Measurements from ENCODE around the gene CACHD1. TPM values are rescaled to one million over a fixed set of nuclear protein-coding genes. Genes with fewer than 3 reads are reported as not detected.
"Not testable (repeated sequence)": the region's sequence is repeated elsewhere in the genome, so short reads cannot be mapped to it uniquely, and the experiment has no call there.

The CACHD1 gene
- total RNA-seq, 1 donor from 2014 or later: 24.1 TPM

DNA sequence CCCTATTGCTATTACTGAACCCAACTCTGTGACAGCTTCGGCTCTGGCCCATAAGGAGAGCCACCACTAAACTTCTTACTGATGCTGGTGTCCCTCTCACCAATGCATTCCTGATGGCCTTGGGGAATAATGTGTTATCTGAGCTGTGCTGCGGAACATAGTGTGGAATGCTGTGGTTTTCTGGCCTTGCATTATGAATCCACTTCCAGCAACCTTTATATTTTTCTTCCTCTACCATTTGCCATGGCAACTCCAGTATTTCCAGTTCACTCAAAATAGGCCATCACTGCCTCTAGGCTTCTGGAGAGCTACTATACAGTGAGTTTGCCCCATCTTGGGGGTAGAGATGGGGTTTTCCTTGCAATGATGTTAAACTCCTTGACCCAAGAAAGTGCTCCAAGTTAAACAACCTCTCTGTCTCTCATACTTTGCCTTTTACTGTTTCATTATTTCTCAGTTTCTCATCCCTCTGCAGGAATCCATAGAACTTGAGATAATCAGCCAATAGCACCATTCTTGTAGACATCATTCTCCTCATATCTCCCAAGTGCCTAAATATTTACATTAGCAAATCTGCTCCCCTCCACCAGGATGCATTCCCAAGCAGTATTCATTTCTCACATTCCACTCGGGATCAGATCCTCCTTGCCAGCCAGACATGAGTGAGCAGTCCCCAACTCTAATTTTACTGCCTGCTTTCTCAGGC, 263.8 kb downstream of the CACHD1 start:
- DNase-seq (ENCODE audit: low spot score in 2 of 2, unreplicated experiment in 2 of 2): no peak
- Mint-ChIP-seq H3K9me3 (no peaks in the 10 kb centered on the region), H3K27ac (no peak overlapping the region), H3K36me3 (no peaks in the 10 kb centered on the region), H3K27me3 (ENCODE audit: low read depth) (no peaks in the 10 kb centered on the region), H3K4me3 (no peak overlapping the region), H3K4me1 (no peaks in the 10 kb centered on the region)
- TF ChIP-seq, protein P1, sequence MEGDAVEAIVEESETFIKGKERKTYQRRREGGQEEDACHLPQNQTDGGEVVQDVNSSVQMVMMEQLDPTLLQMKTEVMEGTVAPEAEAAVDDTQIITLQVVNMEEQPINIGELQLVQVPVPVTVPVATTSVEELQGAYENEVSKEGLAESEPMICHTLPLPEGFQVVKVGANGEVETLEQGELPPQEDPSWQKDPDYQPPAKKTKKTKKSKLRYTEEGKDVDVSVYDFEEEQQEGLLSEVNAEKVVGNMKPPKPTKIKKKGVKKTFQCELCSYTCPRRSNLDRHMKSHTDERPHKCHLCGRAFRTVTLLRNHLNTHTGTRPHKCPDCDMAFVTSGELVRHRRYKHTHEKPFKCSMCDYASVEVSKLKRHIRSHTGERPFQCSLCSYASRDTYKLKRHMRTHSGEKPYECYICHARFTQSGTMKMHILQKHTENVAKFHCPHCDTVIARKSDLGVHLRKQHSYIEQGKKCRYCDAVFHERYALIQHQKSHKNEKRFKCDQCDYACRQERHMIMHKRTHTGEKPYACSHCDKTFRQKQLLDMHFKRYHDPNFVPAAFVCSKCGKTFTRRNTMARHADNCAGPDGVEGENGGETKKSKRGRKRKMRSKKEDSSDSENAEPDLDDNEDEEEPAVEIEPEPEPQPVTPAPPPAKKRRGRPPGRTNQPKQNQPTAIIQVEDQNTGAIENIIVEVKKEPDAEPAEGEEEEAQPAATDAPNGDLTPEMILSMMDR (IDR thresholded peaks at IDR 0.05; ENCODE audit: unreplicated experiment): no peak

DNA sequence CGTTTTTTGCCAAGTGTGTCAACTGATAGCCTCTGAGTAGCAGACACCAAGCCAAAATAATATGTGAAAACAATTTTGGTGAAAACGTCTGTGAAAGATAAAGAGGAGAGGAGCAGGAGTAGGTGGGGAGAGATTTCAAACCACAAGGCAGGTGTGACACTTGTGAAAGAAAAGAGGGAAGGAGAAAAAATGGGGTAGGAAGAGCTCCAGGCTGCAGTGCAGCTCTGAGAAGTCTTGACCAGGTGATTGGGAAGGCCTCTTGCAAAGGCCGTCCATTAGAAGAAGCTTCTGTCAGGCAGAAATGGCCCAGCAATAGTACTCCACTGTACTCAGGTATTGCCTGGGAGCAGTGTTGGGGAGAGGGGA, 264.3 kb downstream of the CACHD1 start:
- TF ChIP-seq, protein P1 (IDR thresholded peaks at IDR 0.05; ENCODE audit: unreplicated experiment): no peak
- Mint-ChIP-seq H3K27ac (no peak overlapping the region), H3K4me3 (no peak overlapping the region), H3K27me3 (ENCODE audit: low read depth) (peaks cover under 1% of the 10 kb centered on the region), H3K4me1 (no peaks in the 10 kb centered on the region), H3K9me3 (no peaks in the 10 kb centered on the region), H3K36me3 (no peaks in the 10 kb centered on the region)
- DNase-seq (ENCODE audit: low spot score in 2 of 2, unreplicated experiment in 2 of 2): no peak

DNA sequence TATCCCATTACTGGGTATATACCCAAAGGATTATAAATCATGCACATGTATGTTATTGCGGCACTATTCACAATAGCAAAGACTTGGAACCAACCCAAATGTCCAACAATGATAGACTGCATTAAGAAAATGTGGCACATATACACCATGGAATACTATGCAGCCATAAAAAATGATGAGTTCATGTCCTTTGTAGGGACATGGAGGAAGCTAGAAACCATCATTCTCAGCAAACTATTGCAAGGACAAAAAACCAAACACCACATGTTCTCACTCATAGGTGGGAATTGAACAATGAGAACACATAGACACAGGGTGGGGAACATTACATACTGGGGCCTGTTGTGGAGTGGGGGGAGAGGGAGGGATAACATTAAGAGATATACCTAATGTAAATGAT, 270.8 kb downstream of the CACHD1 start:
- not testable (repeated sequence) for H3K4me1 Mint-ChIP-seq; H3K9me3 Mint-ChIP-seq; H3K4me3 Mint-ChIP-seq; DNase-seq (ENCODE audit: low spot score in 2 of 2, unreplicated experiment in 2 of 2); H3K36me3 Mint-ChIP-seq; H3K27ac Mint-ChIP-seq; H3K27me3 Mint-ChIP-seq (ENCODE audit: low read depth)

Small RNAs within 50 kb of the gene (microRNA-seq; reads per million reads assigned to microRNA genes)
- not detected for gene MIR4794
